Nephron (organoid): ENCODE results near the gene DDX10.
"Not testable (repeated sequence)": the region's sequence is repeated elsewhere in the genome, so short reads cannot be mapped to it uniquely, and the experiment has no call there.

Experiments
- H3K27ac Mint-ChIP-seq, 3 experiments: 2 replicates each; pipeline ENCODE4 v1.8.0; 2020; ENCODE audit warnings: mixed read lengths in 3 of 3, mild to moderate bottlenecking in 2 of 3, moderate library complexity in 1 of 3
- H3K27me3 Mint-ChIP-seq: 2 replicates; pipeline ENCODE4 v1.8.0; 2021; ENCODE audit warnings: low read depth, mild to moderate bottlenecking, moderate library complexity, mixed read lengths
- H3K36me3 Mint-ChIP-seq: 2 replicates; pipeline ENCODE4 v1.8.0; 2020; ENCODE audit warnings: low read depth, mixed read lengths
- H3K4me1 Mint-ChIP-seq: 2 replicates; pipeline ENCODE4 v1.8.0; 2020; ENCODE audit warnings: mixed read lengths
- H3K4me3 Mint-ChIP-seq, 3 experiments: 2 replicates each; pipeline ENCODE4 v1.8.0; 2020; ENCODE audit warnings: mild to moderate bottlenecking in 3 of 3, mixed read lengths in 3 of 3, moderate library complexity in 2 of 3
- H3K9me3 Mint-ChIP-seq: 2 replicates; pipeline ENCODE4 v1.8.0; 2020; ENCODE audit warnings: mixed read lengths
- CTCF ChIP-seq, 3 experiments: fragments of 200-600 bp; sonication (generic); IDR thresholded peaks; one replicate each; pipeline ENCODE4 v1.5.0; 2021; ENCODE audit warnings: antibody characterized with exemption in 3 of 3; ENCODE audit not compliant: unreplicated experiment in 3 of 3

The DDX10 gene

GRCh38 chr11:108819957-108820356 lies 155.1 kb downstream of the DDX10 start:
- H3K9me3 Mint-ChIP-seq: peaks cover 4% of the 10 kb centered on the region
- H3K4me1 Mint-ChIP-seq: peaks cover 4% of the 10 kb centered on the region
- TF ChIP-seq CTCF (IDR thresholded peaks at IDR 0.05; ENCODE audit: unreplicated experiment in 3 of 3): no peak
- peaks cover 4% of the 10 kb centered on the region for H3K36me3 Mint-ChIP-seq
- H3K27ac Mint-ChIP-seq: no peak overlapping the region
- H3K27me3 Mint-ChIP-seq: no peaks in the 10 kb centered on the region
- H3K4me3 Mint-ChIP-seq: no peak overlapping the region

GRCh38 chr11:108823960-108824359 lies 159.1 kb downstream of the DDX10 start:
- not testable (repeated sequence) for H3K27ac Mint-ChIP-seq, H3K9me3 Mint-ChIP-seq, H3K36me3 Mint-ChIP-seq, H3K4me3 Mint-ChIP-seq, H3K4me1 Mint-ChIP-seq, H3K27me3 Mint-ChIP-seq

GRCh38 chr11:108824545-108824944 lies 159.7 kb downstream of the DDX10 start:
- no peak overlapping the region for H3K4me3 Mint-ChIP-seq

GRCh38 chr11:108825381-108825780 lies 160.5 kb downstream of the DDX10 start:
- no peaks in the 10 kb centered on the region for H3K27me3 Mint-ChIP-seq
- H3K4me1 Mint-ChIP-seq: no peaks in the 10 kb centered on the region
- TF ChIP-seq CTCF (IDR thresholded peaks at IDR 0.05; ENCODE audit: unreplicated experiment in 3 of 3): no peak
- no peak overlapping the region for H3K27ac Mint-ChIP-seq
- H3K36me3 Mint-ChIP-seq: peaks cover 10% of the 10 kb centered on the region
- no peak overlapping the region for H3K4me3 Mint-ChIP-seq
- peaks cover 10% of the 10 kb centered on the region for H3K9me3 Mint-ChIP-seq

More at GRCh38 chr11:108824545-108824944, 159.7 kb downstream of the DDX10 start:
- H3K36me3 Mint-ChIP-seq: peaks cover 3% of the 10 kb centered on the region
- no peak overlapping the region for H3K27ac Mint-ChIP-seq
- H3K27me3 Mint-ChIP-seq: no peaks in the 10 kb centered on the region
- no peak for TF ChIP-seq CTCF (IDR thresholded peaks at IDR 0.05; ENCODE audit: unreplicated experiment in 3 of 3)
- no peaks in the 10 kb centered on the region for H3K4me1 Mint-ChIP-seq
- H3K9me3 Mint-ChIP-seq: peaks cover 3% of the 10 kb centered on the region

- H3K9me3 Mint-ChIP-seq: peaks cover 12% of the 10 kb centered on the region
- TF ChIP-seq CTCF (IDR thresholded peaks at IDR 0.05; ENCODE audit: unreplicated experiment in 3 of 3): no peak
- H3K4me1 Mint-ChIP-seq: no peaks in the 10 kb centered on the region
- H3K27ac Mint-ChIP-seq: no peak overlapping the region
- H3K36me3 Mint-ChIP-seq: peaks cover 12% of the 10 kb centered on the region
- no peaks in the 10 kb centered on the region for H3K27me3 Mint-ChIP-seq
- H3K4me3 Mint-ChIP-seq: no peak overlapping the region
Measured at GRCh38 chr11:108826136-108826535, 161.3 kb downstream of the DDX10 start.

GRCh38 chr11:108835624-108836023 lies 170.8 kb downstream of the DDX10 start:
- no peaks in the 10 kb centered on the region for H3K9me3 Mint-ChIP-seq

More at GRCh38 chr11:108835624-108836023, 170.8 kb downstream of the DDX10 start:
- H3K4me1 Mint-ChIP-seq: peaks cover 5% of the 10 kb centered on the region
- peak overlapping the region in 1 of 3 experiments; percentile 16 for H3K27ac Mint-ChIP-seq
- H3K36me3 Mint-ChIP-seq: peaks cover 9% of the 10 kb centered on the region
- TF ChIP-seq CTCF (IDR thresholded peaks at IDR 0.05; ENCODE audit: unreplicated experiment in 3 of 3): no peak
- no peaks in the 10 kb centered on the region for H3K27me3 Mint-ChIP-seq
- no peak overlapping the region for H3K4me3 Mint-ChIP-seq
